Measurements from ENCODE around the gene AHCY.

- no peak for TF ChIP-seq ZNF274 (IDR thresholded peaks at IDR 0.05; ENCODE audit: low read depth, low read length)
- TF ChIP-seq YY1 (IDR thresholded peaks at IDR 0.05; ENCODE audit: insufficient read depth, insufficient read length): no peak
These were observed 62.2 kb downstream of the AHCY start, which contains the start of gene ASIP for GRCh38 chr20:34240693-34241615.

All from NT2/D1 (cell line).